ENCODE results near the gene FAM240A.

FAM240A gene

GRCh38 chr3:46664188-46664970, 52.1 kb downstream of the FAM240A start:
- no peak for DNase-seq

DNA sequence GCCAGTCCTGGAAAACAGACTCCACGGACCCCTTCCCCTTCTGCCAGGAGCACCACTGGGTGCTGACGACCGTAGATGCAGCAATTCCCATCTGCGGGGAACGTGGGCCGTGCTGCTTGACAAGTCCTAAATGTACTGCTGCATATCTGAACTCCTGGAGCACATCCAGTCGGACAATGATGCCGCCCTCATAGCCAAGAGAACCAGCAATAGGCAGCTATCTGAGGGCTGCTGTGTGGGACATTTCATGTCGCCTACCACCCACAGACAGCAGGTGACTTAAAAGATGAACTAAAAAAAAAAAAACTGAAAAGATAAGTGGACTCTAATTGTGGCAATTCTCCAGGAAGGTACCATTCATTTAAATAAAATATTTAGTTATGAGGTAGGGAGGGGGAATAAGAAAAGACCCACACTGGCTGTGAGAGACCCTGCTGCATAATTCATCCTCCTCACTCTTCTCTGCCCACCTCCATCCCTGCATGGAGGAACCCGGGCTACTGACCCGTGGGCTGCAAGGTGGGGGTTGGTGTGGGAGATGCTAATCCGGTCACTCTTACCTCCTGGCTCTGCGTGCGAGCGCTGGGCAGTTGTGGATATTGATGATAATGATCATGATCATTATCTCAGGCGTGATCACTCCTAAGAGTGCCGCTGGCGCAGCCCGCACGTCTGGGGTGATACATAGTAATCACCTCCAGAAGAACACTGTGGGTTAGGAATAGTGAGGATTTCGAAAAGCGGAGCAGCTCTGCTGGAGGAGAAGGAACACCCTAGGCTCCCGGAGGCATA, 52.8 kb downstream of the FAM240A start:
- DNase-seq: no peak

- DNase-seq: no peak
Observed at GRCh38 chr3:46665763-46666452, 53.6 kb downstream of the FAM240A start.

- DNase-seq: no peak
Observed at GRCh38 chr3:46666453-46666845, 54.1 kb downstream of the FAM240A start.

DNA sequence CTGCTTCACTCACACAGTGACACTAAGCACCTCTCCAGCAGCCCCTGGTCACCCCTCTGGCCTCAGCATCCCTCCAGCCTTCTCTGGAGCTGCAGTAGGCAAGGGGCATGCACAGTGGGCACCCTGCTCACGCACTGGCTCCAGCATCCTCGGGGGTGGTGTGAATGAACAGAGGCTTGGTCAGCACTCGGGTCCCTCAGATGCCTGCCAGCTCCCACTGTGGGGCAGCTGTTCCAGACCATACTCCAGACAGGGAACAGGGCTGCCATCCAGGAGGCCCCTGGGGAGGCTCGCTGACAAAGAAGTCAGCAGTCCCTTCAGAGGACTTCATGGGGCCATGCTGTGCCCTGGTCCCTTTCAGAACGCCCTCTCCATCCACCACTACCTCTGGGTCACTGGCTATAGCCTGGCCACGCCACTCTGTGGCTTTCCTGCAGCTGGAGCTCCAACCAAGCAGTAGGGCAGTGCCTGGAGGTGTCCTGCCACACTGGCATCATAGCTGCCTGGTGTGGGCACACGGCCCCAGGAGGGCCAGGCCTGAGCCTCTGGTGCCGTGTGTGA, 54.8 kb downstream of the FAM240A start:
- DNase-seq: no peak

GRCh38 chr3:46667657-46668056, 55.3 kb downstream of the FAM240A start:
- DNase-seq: no peak

DNA sequence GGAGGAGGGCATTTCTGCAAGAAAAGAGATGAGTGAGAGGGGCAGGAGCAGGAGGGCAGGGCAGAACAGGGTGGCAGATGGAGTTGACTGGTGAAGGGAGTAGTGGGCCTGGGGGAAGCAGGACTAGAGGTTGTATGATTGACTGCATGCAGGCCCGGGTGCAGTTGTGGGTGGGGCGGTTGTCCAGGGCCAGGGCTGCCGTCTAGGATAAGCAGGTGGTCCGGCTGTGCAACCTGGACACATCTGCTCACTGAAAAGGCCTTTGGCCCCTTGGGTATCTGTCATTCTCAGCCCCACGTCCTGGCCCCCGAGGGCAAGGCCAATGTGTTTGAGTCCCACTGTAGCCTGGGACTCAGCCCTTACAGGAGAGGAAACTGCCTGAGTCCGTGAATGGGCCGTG, 55.8 kb downstream of the FAM240A start:
- DNase-seq: no peak

DNA sequence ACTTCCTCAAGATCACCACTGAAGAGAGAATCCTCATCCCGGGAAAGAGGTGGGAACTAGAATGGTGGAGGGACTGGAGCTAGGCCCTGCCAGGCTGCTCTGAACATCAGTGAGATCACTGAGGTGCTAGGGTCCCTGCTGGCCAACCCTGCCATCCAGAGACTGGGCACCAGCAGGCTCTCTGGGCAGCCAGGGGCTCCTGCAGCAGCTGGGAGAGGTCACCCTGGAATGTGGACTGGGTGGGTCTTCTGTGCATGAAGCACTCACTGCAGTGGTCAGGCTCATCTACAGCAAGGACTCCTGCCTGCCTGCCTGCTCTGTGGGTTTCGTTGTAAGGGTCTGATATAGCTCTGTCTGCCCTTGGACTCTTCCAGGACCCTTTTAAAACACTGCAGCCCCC, 56.3 kb downstream of the FAM240A start:
- no peak for DNase-seq

DNA sequence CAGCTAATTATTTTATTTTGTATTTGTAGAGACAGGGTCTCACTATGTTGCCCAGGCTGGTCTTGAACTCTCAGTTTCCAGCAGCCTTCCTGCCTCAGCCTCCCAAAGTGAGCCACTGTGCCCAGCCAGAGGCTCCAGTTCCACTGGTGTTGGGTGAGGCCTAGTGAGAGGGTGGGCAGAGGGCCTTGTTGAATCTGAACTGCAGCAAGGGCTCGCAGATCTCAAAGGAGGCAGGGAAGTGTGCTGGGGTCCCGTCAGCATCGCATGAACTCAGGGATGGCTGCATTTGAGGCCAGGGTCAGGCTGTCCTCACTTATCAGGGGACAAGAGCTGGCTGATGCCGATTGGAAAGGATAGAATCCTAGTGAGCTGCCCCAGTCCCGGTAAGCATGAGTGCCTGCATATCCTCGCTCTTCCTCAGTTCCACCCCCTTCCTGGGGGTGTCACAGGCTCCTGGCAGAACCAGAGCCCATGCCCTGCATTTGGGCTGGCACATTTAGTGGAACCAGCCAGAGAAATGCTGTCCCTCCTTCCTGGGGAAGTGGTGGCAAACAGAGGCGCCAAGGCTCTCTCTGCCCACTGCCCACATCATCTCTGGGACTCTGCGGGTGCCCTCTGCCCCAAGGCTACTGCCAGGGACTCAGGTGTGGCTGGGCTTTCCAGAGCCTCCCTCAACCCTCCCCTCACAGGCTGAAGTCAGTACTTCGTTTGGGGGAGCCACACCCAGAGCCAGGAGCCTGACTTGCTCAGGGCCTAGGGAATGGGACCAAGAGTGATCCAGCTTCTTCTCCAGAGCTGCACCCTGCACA, 57.1 kb downstream of the FAM240A start:
- DNase-seq: no peak

DNA sequence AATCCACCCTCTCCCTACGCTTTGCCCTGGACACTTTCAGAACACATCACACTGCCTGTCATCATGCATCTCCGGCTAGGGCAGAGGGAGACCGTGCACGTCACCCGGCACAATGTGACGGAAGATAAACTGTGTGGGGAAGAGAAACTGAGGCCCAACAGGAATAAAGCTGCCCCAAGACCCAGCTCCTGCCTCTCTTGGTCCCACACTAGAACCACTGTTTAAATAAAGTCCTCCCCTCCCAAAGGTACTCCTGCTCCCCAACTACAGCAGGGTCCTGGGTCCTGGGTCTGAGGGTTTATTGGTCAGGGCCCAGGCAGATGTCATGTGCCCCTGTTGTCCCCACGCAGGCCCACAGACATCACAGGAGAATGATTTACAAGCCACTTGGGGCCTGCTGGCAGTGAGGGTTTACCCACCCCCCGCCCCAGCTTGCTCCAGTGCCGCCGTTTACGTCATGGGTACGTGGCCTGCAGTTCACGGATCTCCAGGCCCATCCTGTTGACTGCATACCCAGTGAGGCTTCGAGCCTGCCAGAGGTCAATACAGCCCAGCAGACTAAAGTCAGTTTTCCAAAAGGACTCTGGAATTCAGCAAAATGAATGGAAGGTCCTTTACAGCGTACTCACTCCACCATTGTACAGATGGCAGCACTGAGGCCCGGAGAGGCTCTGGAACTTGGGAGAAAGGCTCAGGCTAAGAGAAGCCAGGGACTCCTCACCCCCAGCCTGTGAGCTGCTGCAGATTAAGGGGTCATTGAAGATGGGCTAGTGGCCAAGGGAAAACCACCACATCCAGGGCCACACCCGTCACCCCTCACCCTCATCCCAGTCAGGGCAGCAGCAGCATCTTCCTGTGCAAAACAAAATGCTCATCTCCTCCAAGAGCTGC, 57.9 kb downstream of the FAM240A start:
- no peak for DNase-seq

- DNase-seq: no peak
Observed at GRCh38 chr3:46670891-46671427, 58.6 kb downstream of the FAM240A start.

DNA sequence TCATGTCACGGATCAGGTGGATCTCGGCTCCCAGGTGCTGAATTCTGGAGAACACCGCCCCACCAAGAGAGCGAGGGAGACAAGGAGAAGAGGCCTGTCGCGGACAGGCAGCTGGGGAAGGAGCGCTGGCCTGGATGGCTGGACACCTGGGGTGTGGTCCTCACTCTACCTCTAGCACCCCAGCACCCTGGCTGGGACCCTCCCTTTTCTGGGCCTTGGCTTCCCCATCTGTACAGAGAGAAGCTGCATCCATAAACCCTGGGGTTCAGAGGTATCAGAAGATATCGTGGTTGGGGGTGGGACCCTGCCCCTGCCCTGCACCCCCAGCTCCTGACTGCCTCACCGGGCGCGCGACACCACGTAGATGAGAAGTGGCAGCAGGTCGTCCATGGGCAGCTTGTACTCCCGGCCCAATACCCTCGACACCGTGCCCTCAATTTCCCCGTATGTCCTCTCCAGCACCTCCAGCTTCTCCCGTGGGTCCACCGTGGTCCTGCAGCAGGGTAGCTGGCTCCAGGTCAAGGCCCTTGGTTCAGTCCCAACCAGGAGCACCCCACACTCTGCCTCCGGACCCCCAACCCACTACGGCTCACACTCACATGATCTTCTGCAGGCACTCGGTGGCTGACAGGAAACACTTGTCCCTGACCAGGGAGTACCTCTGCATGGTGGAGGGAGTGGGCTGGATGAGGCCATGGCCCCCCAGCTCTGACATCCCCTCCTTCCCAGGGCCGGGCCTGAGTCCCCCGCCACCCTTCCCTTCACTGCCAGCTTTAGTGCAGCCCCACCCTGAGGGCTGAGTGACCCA, 59.4 kb downstream of the FAM240A start:
- DNase-seq: no peak

- DNase-seq: no peak
Observed at GRCh38 chr3:46672349-46672695, 60.0 kb downstream of the FAM240A start.

DNA sequence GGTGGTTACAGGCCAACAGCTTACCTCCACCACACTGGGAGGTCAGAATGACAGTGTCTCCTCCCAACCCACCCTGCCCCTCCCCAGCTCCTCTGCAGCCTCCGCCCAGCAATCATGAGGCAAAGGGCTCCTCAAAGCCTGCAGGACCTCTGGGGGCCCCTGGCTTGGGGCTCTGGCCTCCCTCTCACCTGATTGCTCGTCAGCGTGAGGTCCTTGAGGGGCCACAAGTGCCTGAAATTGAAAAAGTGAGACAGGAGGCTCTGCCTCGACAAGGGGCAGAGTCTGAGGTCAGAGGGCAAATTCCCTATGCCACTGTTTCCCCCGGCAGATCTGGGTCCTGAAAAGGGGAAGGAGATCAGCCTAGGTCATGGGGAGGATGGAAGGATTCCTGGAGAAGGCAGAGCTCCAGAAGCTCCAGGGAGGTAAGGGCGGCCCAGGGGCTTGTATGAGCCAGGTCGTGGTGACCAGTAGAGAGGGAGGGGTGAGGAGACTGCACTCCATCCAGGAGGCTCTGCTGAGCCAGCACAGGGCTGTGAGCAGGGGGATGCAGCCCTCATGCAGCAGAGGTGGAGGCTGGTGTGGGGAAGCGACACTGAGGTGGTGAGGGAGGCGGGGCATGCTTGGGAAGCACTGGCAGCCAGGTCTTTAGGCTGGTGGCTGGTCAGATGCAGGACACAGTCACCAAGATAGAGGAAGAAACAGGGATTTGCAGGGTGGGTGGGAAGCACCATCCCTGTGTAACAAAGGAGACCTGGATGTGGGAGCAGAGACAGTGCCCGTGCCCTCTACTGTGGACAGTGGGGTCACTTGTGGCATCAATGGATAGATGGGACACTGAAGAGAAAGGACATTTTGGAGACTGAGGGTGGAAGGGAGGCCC, 61.1 kb downstream of the FAM240A start:
- no peak for DNase-seq

- DNase-seq: no peak
Observed at GRCh38 chr3:46674031-46674845, 61.9 kb downstream of the FAM240A start.

DNA sequence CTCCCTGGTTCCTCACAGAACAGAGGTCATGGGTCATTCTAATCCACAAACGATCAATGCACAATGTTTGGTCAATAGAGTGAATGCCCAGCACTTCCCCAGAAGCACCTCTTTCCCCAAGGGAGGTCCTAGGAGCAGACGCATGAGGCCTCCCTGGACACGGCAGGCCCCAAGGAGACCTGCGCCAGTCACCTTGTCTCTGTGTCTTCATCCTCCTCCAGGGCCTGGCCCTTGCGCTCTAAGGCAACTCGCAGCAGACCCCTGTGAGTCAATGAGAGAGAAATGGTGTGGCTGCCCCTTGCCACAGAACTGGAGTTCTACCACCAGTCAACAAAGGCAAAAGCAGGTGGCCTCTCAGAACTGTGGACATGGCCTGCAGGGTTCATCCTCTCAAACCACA, 63.1 kb downstream of the FAM240A start:
- DNase-seq: no peak
